Neural cell (in vitro differentiated cells): Measurements from ENCODE around the gene HCST.

ENCODE experiments used
- POLR2AphosphoS5 ChIP-seq: IDR thresholded peaks from 2 replicates; pipeline ENCODE4 v1.6.1; 2012
- TF ChIP-seq, protein P1 (sequence below): fragments of 450-650 bp; IDR thresholded peaks from 2 replicates; pipeline ENCODE4 v1.5.1; 2014; ENCODE audit warnings: antibody characterized with exemption, mild to moderate bottlenecking, moderate library complexity; ENCODE audit not compliant: poor library complexity, severe bottlenecking

- TF ChIP-seq, protein P1, sequence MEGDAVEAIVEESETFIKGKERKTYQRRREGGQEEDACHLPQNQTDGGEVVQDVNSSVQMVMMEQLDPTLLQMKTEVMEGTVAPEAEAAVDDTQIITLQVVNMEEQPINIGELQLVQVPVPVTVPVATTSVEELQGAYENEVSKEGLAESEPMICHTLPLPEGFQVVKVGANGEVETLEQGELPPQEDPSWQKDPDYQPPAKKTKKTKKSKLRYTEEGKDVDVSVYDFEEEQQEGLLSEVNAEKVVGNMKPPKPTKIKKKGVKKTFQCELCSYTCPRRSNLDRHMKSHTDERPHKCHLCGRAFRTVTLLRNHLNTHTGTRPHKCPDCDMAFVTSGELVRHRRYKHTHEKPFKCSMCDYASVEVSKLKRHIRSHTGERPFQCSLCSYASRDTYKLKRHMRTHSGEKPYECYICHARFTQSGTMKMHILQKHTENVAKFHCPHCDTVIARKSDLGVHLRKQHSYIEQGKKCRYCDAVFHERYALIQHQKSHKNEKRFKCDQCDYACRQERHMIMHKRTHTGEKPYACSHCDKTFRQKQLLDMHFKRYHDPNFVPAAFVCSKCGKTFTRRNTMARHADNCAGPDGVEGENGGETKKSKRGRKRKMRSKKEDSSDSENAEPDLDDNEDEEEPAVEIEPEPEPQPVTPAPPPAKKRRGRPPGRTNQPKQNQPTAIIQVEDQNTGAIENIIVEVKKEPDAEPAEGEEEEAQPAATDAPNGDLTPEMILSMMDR, result no peak
- no peak for TF ChIP-seq POLR2AphosphoS5
Observed at GRCh38 chr19:35887197-35887596, 15.1 kb upstream of the HCST start.
